ENCODE measurements around the gene LIN7A. TPM values are rescaled to one million over a fixed set of nuclear protein-coding genes. Genes with fewer than 3 reads are reported as not detected.

The LIN7A gene
- total RNA-seq, 1 donor from 2014 or later = 32.7 TPM

- H3K27me3 Mint-ChIP-seq = no peaks in the 10 kb centered on the region
- H3K4me1 Mint-ChIP-seq (ENCODE audit: unreplicated experiment) = no peaks in the 10 kb centered on the region
- H3K9me3 Mint-ChIP-seq = peaks cover 4% of the 10 kb centered on the region
- DNase-seq (ENCODE audit: extremely low spot score, unreplicated experiment) = no peak
- H3K27ac Mint-ChIP-seq = peak overlapping the region; percentile 80
- TF ChIP-seq, protein P1, sequence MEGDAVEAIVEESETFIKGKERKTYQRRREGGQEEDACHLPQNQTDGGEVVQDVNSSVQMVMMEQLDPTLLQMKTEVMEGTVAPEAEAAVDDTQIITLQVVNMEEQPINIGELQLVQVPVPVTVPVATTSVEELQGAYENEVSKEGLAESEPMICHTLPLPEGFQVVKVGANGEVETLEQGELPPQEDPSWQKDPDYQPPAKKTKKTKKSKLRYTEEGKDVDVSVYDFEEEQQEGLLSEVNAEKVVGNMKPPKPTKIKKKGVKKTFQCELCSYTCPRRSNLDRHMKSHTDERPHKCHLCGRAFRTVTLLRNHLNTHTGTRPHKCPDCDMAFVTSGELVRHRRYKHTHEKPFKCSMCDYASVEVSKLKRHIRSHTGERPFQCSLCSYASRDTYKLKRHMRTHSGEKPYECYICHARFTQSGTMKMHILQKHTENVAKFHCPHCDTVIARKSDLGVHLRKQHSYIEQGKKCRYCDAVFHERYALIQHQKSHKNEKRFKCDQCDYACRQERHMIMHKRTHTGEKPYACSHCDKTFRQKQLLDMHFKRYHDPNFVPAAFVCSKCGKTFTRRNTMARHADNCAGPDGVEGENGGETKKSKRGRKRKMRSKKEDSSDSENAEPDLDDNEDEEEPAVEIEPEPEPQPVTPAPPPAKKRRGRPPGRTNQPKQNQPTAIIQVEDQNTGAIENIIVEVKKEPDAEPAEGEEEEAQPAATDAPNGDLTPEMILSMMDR (conservative IDR thresholded peaks at IDR 0.05) = no peak
- H3K36me3 Mint-ChIP-seq = no peaks in the 10 kb centered on the region
- H3K4me3 Mint-ChIP-seq = no peak overlapping the region
These were observed 68.5 kb downstream of the LIN7A start for GRCh38 chr12:80869264-80869663.

GRCh38 chr12:80868576-80868975, 69.2 kb downstream of the LIN7A start:
- H3K36me3 Mint-ChIP-seq = no peaks in the 10 kb centered on the region
- no peak for DNase-seq (ENCODE audit: extremely low spot score, unreplicated experiment)
- TF ChIP-seq, protein P1 (conservative IDR thresholded peaks at IDR 0.05) = no peak
- no peaks in the 10 kb centered on the region for H3K4me1 Mint-ChIP-seq (ENCODE audit: unreplicated experiment)
- no peaks in the 10 kb centered on the region for H3K27me3 Mint-ChIP-seq
- peaks cover 4% of the 10 kb centered on the region for H3K9me3 Mint-ChIP-seq
- peak overlapping the region; percentile 16 for H3K4me3 Mint-ChIP-seq
- H3K27ac Mint-ChIP-seq = peak overlapping the region; percentile 80

GRCh38 chr12:80867941-80868340, 69.8 kb downstream of the LIN7A start:
- no peak for DNase-seq (ENCODE audit: extremely low spot score, unreplicated experiment)

DNA sequence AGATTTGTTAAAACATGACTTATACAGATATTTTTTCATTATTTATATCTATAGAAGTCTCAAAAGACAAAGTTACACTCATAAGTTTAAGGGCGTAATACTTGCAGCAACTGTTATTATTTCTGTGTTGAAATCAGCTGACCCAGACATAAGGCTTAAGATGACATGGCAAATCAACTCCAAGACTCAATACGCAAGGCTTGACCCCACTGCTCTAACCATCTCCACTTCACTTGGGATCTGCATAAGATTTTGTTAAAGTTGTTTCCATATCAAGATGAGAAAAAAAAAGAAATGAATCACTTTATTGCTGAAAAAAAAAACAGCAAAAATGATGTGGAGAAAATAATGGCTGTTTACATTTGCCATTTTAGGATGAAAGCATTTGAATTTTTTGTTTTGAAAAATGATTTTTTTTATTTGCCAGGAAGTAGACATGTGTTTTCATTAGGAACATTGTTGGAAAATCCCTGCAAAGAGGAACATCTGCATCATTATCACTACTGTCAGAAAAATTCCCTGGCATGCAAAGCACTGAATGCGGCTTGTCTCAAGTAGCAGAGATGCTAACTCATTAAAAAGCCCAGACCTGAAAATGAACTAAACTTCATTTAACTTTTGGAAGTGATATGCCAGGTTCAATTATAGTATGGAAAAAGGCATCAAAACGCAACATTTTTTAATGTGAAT, 73.5 kb downstream of the LIN7A start:
- Mint-ChIP-seq H3K27me3 (no peaks in the 10 kb centered on the region), H3K27ac (no peak overlapping the region), H3K4me1 (ENCODE audit: unreplicated experiment) (no peaks in the 10 kb centered on the region), H3K36me3 (no peaks in the 10 kb centered on the region), H3K9me3 (peaks cover 4% of the 10 kb centered on the region), H3K4me3 (no peak overlapping the region)
- no peak for DNase-seq (ENCODE audit: extremely low spot score, unreplicated experiment)
- TF ChIP-seq, protein P1 (conservative IDR thresholded peaks at IDR 0.05) = no peak

More at GRCh38 chr12:80867941-80868340, 69.8 kb downstream of the LIN7A start:
- Mint-ChIP-seq H3K36me3 (no peaks in the 10 kb centered on the region), H3K9me3 (peaks cover 4% of the 10 kb centered on the region), H3K27ac (peak overlapping the region; percentile 80), H3K27me3 (no peaks in the 10 kb centered on the region), H3K4me1 (ENCODE audit: unreplicated experiment) (no peaks in the 10 kb centered on the region), H3K4me3 (no peak overlapping the region)
- TF ChIP-seq, protein P1 (conservative IDR thresholded peaks at IDR 0.05) = no peak

GRCh38 chr12:80862531-80862930, 75.2 kb downstream of the LIN7A start:
- DNase-seq (ENCODE audit: extremely low spot score, unreplicated experiment) = no peak
- no peaks in the 10 kb centered on the region for H3K9me3 Mint-ChIP-seq
- TF ChIP-seq, protein P1 (conservative IDR thresholded peaks at IDR 0.05) = no peak
- no peaks in the 10 kb centered on the region for H3K36me3 Mint-ChIP-seq
- H3K27ac Mint-ChIP-seq = no peak overlapping the region
- H3K27me3 Mint-ChIP-seq = no peaks in the 10 kb centered on the region
- no peaks in the 10 kb centered on the region for H3K4me1 Mint-ChIP-seq (ENCODE audit: unreplicated experiment)
- no peak overlapping the region for H3K4me3 Mint-ChIP-seq

All from type B pancreatic cell (in vitro differentiated cells).